Amniotic stem cell (primary cell): ENCODE data around the gene CAPRIN1.

Experiments
- DNase-seq: peaks from one replicate; lab custom pipeline; 2025; lab: John Stamatoyannopoulos, UW

Gene CAPRIN1

GRCh38 chr11:34145847-34146381 lies 94.4 kb downstream of the CAPRIN1 start:
- no peak for DNase-seq

GRCh38 chr11:34146411-34146810 lies 94.9 kb downstream of the CAPRIN1 start:
- no peak for DNase-seq

DNA sequence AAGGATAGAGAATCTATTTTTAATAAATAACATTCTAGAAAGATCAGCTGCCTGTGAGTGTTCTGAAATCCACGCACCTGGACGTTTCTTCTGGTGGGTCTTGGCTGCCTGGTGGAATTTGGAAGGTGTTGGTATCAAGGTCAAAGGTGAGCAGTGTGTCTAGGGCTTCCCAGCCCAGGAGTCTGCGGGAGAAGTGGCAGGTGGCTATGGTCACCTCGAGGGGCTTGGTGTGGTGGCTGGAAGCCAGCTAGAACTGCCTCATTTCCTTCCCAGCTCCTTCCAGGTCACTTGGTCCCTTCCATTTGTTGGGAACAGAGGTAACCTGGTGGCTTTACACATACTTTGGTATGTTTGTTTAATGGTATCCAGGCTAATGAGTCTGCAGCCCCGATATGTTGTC lies 95.3 kb downstream of the CAPRIN1 start:
- no peak for DNase-seq

GRCh38 chr11:34147581-34147980 lies 96.0 kb downstream of the CAPRIN1 start:
- DNase-seq, result no peak

- DNase-seq, result no peak
Observed at GRCh38 chr11:34148504-34149165, 97.1 kb downstream of the CAPRIN1 start.

DNA sequence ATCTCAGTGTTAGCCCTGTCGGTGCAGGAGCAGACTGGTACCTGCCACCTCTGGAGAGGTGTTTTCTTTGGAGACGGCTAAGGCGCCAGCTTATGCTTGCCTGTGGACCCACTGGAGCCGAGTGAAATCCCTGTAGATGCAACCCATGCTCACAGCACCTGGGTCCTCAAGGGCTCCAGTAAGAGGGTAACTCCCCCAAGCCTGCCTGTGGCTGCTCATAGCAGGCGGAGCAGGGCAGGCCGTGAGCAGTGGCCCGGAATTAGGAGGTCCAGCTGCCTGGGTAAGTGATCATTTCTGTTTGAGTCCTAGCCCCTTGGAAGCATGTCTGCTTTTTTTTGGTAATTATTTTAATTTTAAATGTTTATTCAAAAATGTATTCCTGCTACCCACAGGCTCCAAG lies 97.7 kb downstream of the CAPRIN1 start:
- no peak for DNase-seq

- DNase-seq, result no peak
Observed at GRCh38 chr11:34149786-34150185, 98.3 kb downstream of the CAPRIN1 start.

GRCh38 chr11:34150494-34151151 lies 99.1 kb downstream of the CAPRIN1 start:
- no peak for DNase-seq
